Stomach smooth muscle (tissue), 2 donors: ENCODE results near the gene FOS.
"Not testable (repeated sequence)": the region's sequence is repeated elsewhere in the genome, so short reads cannot be mapped to it uniquely, and the experiment has no call there.

Source experiments
- H3K27ac ChIP-seq: one replicate; pipeline ENCODE4 v1.7.0; 2013; ENCODE audit warnings: mild to moderate bottlenecking, low read length, inconsistent platforms
- H3K27me3 ChIP-seq, 2 donors: one replicate each; pipeline ENCODE4 v1.7.0; 2013; ENCODE audit warnings: low read length in 2 of 2; ENCODE audit not compliant: insufficient read depth in 2 of 2, control insufficient read depth in 1 of 2
- H3K36me3 ChIP-seq, 2 donors: one replicate each; pipeline ENCODE4 v1.7.0; 2013; ENCODE audit warnings: low read length in 2 of 2; ENCODE audit not compliant: control insufficient read depth in 2 of 2, insufficient read depth in 2 of 2
- H3K4me1 ChIP-seq: one replicate; pipeline ENCODE4 v1.7.0; 2013; ENCODE audit warnings: low read length; ENCODE audit not compliant: control insufficient read depth, insufficient read depth
- H3K4me3 ChIP-seq, 2 donors: one replicate each; pipeline ENCODE4 v1.7.0; 2013; ENCODE audit warnings: low read length in 2 of 2
- H3K9ac ChIP-seq, 2 donors: one replicate each; pipeline ENCODE4 v1.7.0; 2013; ENCODE audit warnings: low read length in 2 of 2, mild to moderate bottlenecking in 1 of 2
- H3K9me3 ChIP-seq, 2 donors: one replicate each; pipeline ENCODE4 v1.7.0; 2013; ENCODE audit warnings: low read length in 2 of 2; ENCODE audit not compliant: control insufficient read depth in 2 of 2
- donor health status: healthy.
- donor health status: Pancreatic carcinoma.

The FOS gene

GRCh38 chr14:75279153-75279762 is 630 bp downstream of the FOS start:
- Histone ChIP-seq H3K4me1 (peaks cover 44% of the 10 kb centered on the region), H3K27ac (peak overlapping the region; percentile 99), H3K9me3 (no peaks in the 10 kb centered on the region), H3K27me3 (no peaks in the 10 kb centered on the region), H3K4me3 (peak overlapping the region; percentile 96), H3K36me3 (peaks cover 14 to 23% of the 10 kb centered on the region in 2 donors), H3K9ac (peak overlapping the region; percentile 88 to 96)

GRCh38 chr14:75279763-75280290 is 1.2 kb downstream of the FOS start:
- Histone ChIP-seq H3K27me3 (no peaks in the 10 kb centered on the region), H3K4me1 (peaks cover 44% of the 10 kb centered on the region), H3K4me3 (peak overlapping the region; percentile 96), H3K9me3 (no peaks in the 10 kb centered on the region), H3K9ac (peak overlapping the region; percentile 88 to 96), H3K36me3 (peaks cover 14 to 23% of the 10 kb centered on the region in 2 donors), H3K27ac (peak overlapping the region; percentile 99)

DNA sequence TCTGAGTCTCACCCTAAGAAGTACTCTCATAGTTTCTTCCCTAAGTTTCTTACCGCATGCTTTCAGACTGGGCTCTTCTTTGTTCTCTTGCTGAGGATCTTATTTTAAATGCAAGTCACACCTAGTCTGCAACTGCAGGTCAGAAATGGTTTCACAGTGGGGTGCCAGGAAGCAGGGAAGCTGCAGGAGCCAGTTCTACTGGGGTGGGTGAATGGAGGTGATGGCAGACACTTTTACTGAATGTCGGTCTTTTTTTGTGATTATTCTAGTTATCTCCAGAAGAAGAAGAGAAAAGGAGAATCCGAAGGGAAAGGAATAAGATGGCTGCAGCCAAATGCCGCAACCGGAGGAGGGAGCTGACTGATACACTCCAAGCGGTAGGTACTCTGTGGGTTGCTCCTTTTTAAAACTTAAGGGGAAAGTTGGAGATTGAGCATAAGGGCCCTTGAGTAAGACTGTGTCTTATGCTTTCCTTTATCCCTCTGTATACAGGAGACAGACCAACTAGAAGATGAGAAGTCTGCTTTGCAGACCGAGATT is 1.7 kb downstream of the FOS start:
- Histone ChIP-seq H3K4me3 (peak overlapping the region; percentile 96), H3K27ac (peak overlapping the region; percentile 99), H3K4me1 (peaks cover 44% of the 10 kb centered on the region), H3K9me3 (no peaks in the 10 kb centered on the region), H3K9ac (peak overlapping the region; percentile 88 to 96), H3K27me3 (no peaks in the 10 kb centered on the region), H3K36me3 (peaks cover 14 to 23% of the 10 kb centered on the region in 2 donors)

GRCh38 chr14:75280831-75281653 is 2.4 kb downstream of the FOS start:
- Histone ChIP-seq H3K9ac (peak overlapping the region; percentile 42 to 88), H3K9me3 (no peaks in the 10 kb centered on the region), H3K4me3 (peak overlapping the region; percentile 96), H3K36me3 (peaks cover 14 to 23% of the 10 kb centered on the region in 2 donors), H3K27ac (peak overlapping the region; percentile 99), H3K27me3 (no peaks in the 10 kb centered on the region), H3K4me1 (peaks cover 41% of the 10 kb centered on the region)

DNA sequence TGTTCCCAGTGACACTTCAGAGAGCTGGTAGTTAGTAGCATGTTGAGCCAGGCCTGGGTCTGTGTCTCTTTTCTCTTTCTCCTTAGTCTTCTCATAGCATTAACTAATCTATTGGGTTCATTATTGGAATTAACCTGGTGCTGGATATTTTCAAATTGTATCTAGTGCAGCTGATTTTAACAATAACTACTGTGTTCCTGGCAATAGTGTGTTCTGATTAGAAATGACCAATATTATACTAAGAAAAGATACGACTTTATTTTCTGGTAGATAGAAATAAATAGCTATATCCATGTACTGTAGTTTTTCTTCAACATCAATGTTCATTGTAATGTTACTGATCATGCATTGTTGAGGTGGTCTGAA is 3.0 kb downstream of the FOS start:
- Histone ChIP-seq H3K27ac (no peak overlapping the region), H3K9ac (peak overlapping the region; percentile 22 to 88)

DNA sequence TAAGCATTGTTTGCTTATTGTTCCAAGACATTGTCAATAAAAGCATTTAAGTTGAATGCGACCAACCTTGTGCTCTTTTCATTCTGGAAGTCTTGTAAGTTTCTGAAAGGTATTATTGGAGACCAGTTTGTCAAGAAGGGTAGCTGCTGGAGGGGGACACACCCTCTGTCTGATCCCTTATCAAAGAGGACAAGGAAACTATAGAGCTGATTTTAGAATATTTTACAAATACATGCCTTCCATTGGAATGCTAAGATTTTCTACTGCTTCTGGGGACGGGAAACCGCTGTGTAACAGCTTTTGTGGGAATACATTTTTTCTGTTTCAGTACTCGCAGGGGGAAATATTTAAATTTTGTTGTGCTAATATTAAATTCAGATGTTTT is 3.5 kb downstream of the FOS start:
- no peaks in the 10 kb centered on the region for H3K9me3 ChIP-seq
- no peak overlapping the region for H3K4me3 ChIP-seq
- no peak overlapping the region for H3K9ac ChIP-seq
- no peak overlapping the region for H3K27ac ChIP-seq
- H3K27me3 ChIP-seq: no peaks in the 10 kb centered on the region
- H3K36me3 ChIP-seq: peaks cover 14 to 23% of the 10 kb centered on the region in 2 donors
- H3K4me1 ChIP-seq: peaks cover 34% of the 10 kb centered on the region

More for the DNA sequence above, 3.0 kb downstream of the FOS start:
- peak overlapping the region; percentile 96 for H3K4me3 ChIP-seq
- no peaks in the 10 kb centered on the region for H3K27me3 ChIP-seq
- H3K9me3 ChIP-seq: no peaks in the 10 kb centered on the region
- peaks cover 14 to 23% of the 10 kb centered on the region in 2 donors for H3K36me3 ChIP-seq
- H3K4me1 ChIP-seq: peaks cover 35% of the 10 kb centered on the region

GRCh38 chr14:75282555-75283161 is 4.0 kb downstream of the FOS start:
- Histone ChIP-seq H3K4me1 (peaks cover 29% of the 10 kb centered on the region), H3K36me3 (peaks cover 14 to 23% of the 10 kb centered on the region in 2 donors)
- H3K27me3 ChIP-seq, H3K9ac ChIP-seq, H3K27ac ChIP-seq, H3K9me3 ChIP-seq, H3K4me3 ChIP-seq: not testable (repeated sequence)

- Histone ChIP-seq H3K4me3 (no peak overlapping the region), H3K9me3 (no peaks in the 10 kb centered on the region), H3K4me1 (peaks cover 26% of the 10 kb centered on the region), H3K27me3 (no peaks in the 10 kb centered on the region), H3K27ac (no peak overlapping the region), H3K36me3 (peaks cover 14 to 23% of the 10 kb centered on the region in 2 donors), H3K9ac (no peak overlapping the region)
These were observed 4.7 kb downstream of the FOS start for GRCh38 chr14:75283162-75283832.

DNA sequence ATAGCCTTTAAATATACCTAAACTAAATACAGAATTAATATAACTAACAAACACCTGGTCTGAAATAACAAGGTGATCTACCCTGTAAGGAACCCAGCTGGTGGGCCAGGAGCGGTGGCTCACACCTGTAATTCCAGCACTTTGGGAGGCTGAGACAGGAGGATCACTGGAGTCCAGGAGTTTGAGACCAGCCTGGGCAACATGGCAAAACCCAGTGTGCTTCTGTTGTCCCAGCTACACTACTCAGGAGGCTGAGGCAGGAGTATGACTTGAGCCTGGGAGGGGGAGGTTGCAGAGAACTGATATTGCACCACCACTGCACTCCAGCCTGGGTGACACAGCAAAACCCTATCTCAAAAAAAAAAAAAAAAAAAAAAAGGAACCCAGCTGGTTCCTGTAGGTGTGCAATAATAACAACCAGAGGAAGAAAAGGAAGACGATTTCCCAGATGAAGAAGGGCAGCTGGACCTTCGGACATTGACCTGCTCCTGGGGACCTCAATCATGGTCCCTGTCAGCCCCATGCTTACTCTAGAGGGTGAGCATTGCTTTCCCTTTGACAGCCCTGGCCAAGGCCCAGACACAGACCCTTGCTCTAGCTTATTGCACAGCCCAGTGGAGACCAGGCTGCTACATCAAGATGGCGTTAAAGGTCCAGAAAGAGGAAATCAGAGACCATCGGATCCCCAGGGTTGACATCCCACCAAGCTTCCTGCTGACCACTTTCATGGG is 5.4 kb downstream of the FOS start:
- no peak overlapping the region for H3K9ac ChIP-seq
- H3K9me3 ChIP-seq: no peaks in the 10 kb centered on the region
- no peak overlapping the region for H3K27ac ChIP-seq
- H3K36me3 ChIP-seq: peaks cover 14 to 23% of the 10 kb centered on the region in 2 donors
- no peak overlapping the region for H3K4me3 ChIP-seq
- peaks cover 23% of the 10 kb centered on the region for H3K4me1 ChIP-seq
- no peaks in the 10 kb centered on the region for H3K27me3 ChIP-seq
